ENCODE results near the gene AOC1.
"Not testable (repeated sequence)": the region's sequence is repeated elsewhere in the genome, so short reads cannot be mapped to it uniquely, and the experiment has no call there.

The AOC1 gene, protein sequence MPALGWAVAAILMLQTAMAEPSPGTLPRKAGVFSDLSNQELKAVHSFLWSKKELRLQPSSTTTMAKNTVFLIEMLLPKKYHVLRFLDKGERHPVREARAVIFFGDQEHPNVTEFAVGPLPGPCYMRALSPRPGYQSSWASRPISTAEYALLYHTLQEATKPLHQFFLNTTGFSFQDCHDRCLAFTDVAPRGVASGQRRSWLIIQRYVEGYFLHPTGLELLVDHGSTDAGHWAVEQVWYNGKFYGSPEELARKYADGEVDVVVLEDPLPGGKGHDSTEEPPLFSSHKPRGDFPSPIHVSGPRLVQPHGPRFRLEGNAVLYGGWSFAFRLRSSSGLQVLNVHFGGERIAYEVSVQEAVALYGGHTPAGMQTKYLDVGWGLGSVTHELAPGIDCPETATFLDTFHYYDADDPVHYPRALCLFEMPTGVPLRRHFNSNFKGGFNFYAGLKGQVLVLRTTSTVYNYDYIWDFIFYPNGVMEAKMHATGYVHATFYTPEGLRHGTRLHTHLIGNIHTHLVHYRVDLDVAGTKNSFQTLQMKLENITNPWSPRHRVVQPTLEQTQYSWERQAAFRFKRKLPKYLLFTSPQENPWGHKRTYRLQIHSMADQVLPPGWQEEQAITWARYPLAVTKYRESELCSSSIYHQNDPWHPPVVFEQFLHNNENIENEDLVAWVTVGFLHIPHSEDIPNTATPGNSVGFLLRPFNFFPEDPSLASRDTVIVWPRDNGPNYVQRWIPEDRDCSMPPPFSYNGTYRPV

GRCh38 chr7:150852371-150852905, at the start of gene AOC1:
TSS of gene AOC1 (plus strand) at chr7:150852517. CDS start at chr7:150856471, 3,954 bp downstream.
- no peak for DNase-seq

GRCh38 chr7:150803161-150803860, 49.0 kb upstream of the AOC1 start:
- no peak for DNase-seq

DNA sequence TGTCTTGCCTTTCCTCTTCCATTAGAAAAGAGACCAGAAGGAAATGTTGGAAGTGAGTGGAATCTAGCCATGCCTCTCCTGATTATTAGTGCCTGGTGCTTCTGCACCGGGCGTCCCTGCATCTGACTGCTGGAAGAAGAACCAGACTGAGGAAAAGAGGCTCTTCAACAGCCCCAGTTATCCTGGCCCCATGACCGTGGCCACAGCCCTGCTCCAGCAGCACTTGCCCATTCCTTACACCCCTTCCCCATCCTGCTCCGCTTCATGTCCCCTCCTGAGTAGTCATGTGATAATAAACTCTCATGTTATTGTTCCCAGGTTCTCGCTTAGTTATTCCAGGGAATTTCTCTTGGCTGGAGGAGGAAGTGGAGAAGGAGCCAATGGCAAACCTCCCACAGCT, 47.5 kb upstream of the AOC1 start:
- DNase-seq = no peak

GRCh38 chr7:150805864-150806263, 46.5 kb upstream of the AOC1 start:
- DNase-seq = no peak

- DNase-seq = no peak
Observed at GRCh38 chr7:150806454-150806853, 45.9 kb upstream of the AOC1 start.

GRCh38 chr7:150806863-150807262, 45.5 kb upstream of the AOC1 start:
- DNase-seq = no peak

- not testable (repeated sequence) for DNase-seq
Observed at GRCh38 chr7:150807616-150808438, 44.5 kb upstream of the AOC1 start.

DNA sequence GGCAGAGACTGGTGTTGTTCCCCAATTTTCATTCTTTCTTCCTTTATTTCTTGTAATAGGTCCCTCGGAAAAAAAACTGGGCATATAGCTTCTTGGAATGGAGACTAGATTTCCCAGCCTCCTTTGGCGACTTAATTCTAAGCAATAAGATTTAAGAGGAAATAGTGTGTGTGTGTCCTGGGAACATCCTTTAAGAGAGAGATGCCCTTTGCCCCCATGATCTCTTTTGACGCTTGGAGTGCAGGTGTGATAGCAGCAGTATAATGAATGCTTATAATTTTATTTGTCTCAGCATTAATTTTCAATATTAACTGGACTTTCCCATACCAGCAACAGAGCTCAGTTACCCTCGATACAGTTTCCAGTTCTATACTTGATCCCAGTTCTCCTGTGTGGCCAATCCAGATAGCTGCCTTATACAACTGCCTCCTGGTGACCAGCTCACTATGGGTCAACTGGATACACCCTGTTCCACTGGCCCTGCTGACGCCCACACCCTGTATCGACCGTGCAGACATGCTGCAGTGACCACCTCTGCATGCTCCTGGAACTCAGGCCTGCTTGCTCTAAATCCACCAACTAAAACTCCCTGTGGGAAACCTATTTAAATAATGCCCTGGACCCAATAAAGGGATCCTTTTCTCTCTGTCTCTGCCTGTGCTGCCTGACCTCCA, 37.9 kb upstream of the AOC1 start:
- DNase-seq = no peak

DNA sequence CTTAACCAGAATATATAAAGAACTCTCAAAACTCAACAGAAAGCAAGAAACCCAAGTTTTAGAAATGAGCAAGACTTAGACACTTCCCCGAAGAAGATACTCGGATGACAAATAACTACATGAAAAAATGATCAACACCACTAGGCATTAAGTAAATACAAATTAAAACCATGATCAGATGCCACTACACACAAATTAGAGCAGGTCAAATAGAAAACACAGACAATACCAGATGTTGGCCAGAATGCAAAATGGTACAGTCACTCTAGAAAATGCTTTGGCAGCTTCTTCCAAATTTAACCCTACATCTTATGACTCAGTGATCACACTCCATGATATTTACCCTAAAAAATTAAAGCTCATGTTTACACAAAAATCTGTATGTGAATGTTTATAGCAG, 33.3 kb upstream of the AOC1 start:
- no peak for DNase-seq

DNA sequence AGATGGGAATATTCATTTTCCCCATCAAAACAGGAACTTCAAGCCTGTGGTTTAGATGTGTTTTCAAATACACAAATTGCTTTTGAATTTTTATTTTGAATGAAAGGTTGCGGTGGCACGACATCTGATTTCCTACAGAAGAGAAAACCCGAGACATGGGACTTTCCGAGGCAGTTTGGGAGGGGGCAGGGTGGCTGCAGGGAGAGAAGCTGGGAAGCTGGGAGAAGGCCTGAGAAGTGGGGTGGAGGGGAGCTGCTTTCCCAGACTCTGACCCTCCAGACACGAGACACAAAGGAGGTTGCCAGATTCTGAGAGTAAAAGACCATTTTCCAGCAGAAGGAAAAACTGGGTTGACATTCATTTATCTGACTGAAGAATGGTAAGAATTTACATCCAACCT, 32.2 kb upstream of the AOC1 start:
- DNase-seq = no peak

- no peak for DNase-seq
Observed at GRCh38 chr7:150820578-150821198, 31.6 kb upstream of the AOC1 start.

- no peak for DNase-seq
Observed at GRCh38 chr7:150823043-150823442, 29.3 kb upstream of the AOC1 start.

GRCh38 chr7:150823484-150824126, 28.7 kb upstream of the AOC1 start:
- no peak for DNase-seq

DNA sequence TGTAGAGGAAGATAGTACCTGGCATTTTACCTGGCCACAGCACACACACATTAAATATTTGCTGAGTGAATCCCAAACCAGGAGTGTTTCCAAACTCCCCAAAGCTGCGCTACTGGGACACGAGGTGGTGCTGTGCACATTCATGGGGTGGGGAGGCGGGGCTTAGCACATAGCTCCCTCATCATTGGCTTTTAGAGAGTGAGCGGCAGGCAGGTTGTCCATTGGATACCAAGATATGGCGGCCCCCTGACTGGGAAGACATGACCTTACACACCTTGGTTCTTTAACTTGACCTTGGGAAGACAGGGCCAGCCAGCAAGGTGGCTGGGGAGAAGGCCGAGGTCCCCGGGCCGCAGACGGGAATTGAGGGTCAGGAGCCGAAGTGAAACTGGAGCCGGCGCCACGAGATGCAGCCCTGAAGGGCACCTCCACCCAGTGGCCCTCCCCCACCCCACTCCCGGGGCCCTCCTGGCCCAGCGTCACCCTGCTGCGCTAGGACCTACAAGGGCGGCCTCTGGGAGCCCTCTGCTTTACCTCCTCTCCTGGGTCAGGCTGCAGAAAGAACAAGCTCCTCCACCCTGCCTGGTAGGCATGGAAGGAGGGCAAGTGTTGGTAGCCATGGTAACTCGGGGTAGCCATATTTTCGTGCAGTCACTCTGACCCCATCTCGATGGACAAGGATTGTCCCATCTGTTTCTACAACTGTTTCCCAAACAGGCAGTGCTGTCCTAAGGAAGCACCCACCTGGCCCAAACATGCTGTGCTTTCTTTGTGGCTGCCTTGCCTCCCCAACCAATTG, 27.7 kb upstream of the AOC1 start:
- DNase-seq = no peak

- no peak for DNase-seq
Observed at GRCh38 chr7:150826061-150826849, 26.1 kb upstream of the AOC1 start.

GRCh38 chr7:150828384-150828783, 23.9 kb upstream of the AOC1 start:
- DNase-seq = no peak

- no peak for DNase-seq
Observed at GRCh38 chr7:150829426-150829825, 22.9 kb upstream of the AOC1 start.

- no peak for DNase-seq
Observed at GRCh38 chr7:150830937-150831336, 21.4 kb upstream of the AOC1 start.

GRCh38 chr7:150831851-150832250, 20.5 kb upstream of the AOC1 start:
- DNase-seq = no peak
